IMR-90 (cell line): ENCODE measurements around the gene TCF4. TPM values are rescaled to one million over a fixed set of nuclear protein-coding genes. Genes with fewer than 3 reads are reported as not detected.

Experiments used
- ATAC-seq: fragments of 200-7000 bp; cut with Tn5 transposase; 2 replicates; pipeline ENCODE4 v1.9.1; 2020; ENCODE audit warnings: low read depth, mild to moderate bottlenecking, moderate library complexity
- BruUV-seq: library from RNA; stranded (reverse); fragments of 400-500 nt; replicated peaks from 2 replicates; lab custom pipeline; 2021; lab: Mats Ljungman, UMichigan
- CTCF ChIA-PET: fragments of 300-600 bp; formaldehyde crosslinking; extraction: SDS; loops from one replicate; lab custom pipeline; 2021; ENCODE audit warnings: antibody characterized with exemption; lab: Yijun Ruan, JAX
- POLR2A ChIA-PET: fragments of 300-600 bp; sonication (Branson Sonifier 250); formaldehyde crosslinking; loops from one replicate; lab custom pipeline; 2022; ENCODE audit warnings: antibody characterized with exemption; ENCODE audit not compliant: unreplicated experiment; lab: Charles Lee
- DNase-seq: peaks from one replicate; pipeline ENCODE4 v3.0.0; 2013
- H2AFZ ChIP-seq: replicated peaks from 2 replicates; pipeline ENCODE3; 2013; ENCODE audit warnings: low read length, mild to moderate bottlenecking; ENCODE audit not compliant: poor library complexity
- H2AK5ac ChIP-seq: 2 replicates; pipeline ENCODE4 v1.6.1; 2013; ENCODE audit warnings: low read depth, low read length, inconsistent platforms
- H2AK9ac ChIP-seq: replicated peaks from 2 replicates; pipeline ENCODE3; 2013; ENCODE audit warnings: mild to moderate bottlenecking, low read depth, low read length, moderate library complexity; ENCODE audit not compliant: poor library complexity
- H2BK120ac ChIP-seq: 2 replicates; pipeline ENCODE4 v1.6.1; 2013; ENCODE audit warnings: low read depth, low read length, inconsistent platforms
- H2BK15ac ChIP-seq: 3 replicates; pipeline ENCODE4 v1.6.1; 2013; ENCODE audit warnings: low read depth, low read length, inconsistent platforms
- H2BK20ac ChIP-seq: 2 replicates; pipeline ENCODE4 v1.6.1; 2013; ENCODE audit warnings: low read depth, mild to moderate bottlenecking, inconsistent platforms, low read length, moderate library complexity
- H2BK5ac ChIP-seq: 2 replicates; pipeline ENCODE4 v1.6.1; 2013; ENCODE audit warnings: mild to moderate bottlenecking, low read depth, low read length, inconsistent platforms; ENCODE audit not compliant: poor library complexity, severe bottlenecking
- H3K14ac ChIP-seq: replicated peaks from 2 replicates; pipeline ENCODE4 v1.6.1; 2013; ENCODE audit warnings: low read depth, low read length, inconsistent platforms
- H3K18ac ChIP-seq: 2 replicates; pipeline ENCODE4 v1.6.1; 2013; ENCODE audit warnings: low read depth, low read length, control low read depth
- H3K23ac ChIP-seq: 2 replicates; pipeline ENCODE4 v1.6.1; 2013; ENCODE audit warnings: low read depth, low read length, inconsistent platforms
- H3K27ac ChIP-seq: 2 replicates; pipeline ENCODE4 v1.5.1; 2013; ENCODE audit warnings: mild to moderate bottlenecking, control low read depth, low read length; ENCODE audit not compliant: insufficient read depth
- H3K27me3 ChIP-seq: 2 replicates; pipeline ENCODE4 v1.6.1; 2013; ENCODE audit warnings: low read length; ENCODE audit not compliant: control insufficient read depth, insufficient read depth
- H3K36me3 ChIP-seq: 2 replicates; pipeline ENCODE4 v1.6.1; 2013; ENCODE audit warnings: low read length, mixed read lengths; ENCODE audit not compliant: control insufficient read depth, insufficient read depth
- H3K4ac ChIP-seq: 2 replicates; pipeline ENCODE4 v1.6.1; 2013; ENCODE audit warnings: low read depth, low read length, inconsistent platforms
- H3K4me1 ChIP-seq: 2 replicates; pipeline ENCODE4 v1.6.1; 2013; ENCODE audit warnings: low read length, mixed read lengths; ENCODE audit not compliant: control insufficient read depth, insufficient read depth
- H3K4me2 ChIP-seq: 2 replicates; pipeline ENCODE4 v1.6.1; 2013; ENCODE audit warnings: low read depth, mild to moderate bottlenecking, control low read depth, low read length, moderate library complexity
- H3K4me3 ChIP-seq: 2 replicates; pipeline ENCODE4 v1.5.1; 2013; ENCODE audit warnings: low read depth, mild to moderate bottlenecking, control low read depth, low read length, moderate library complexity; ENCODE audit not compliant: insufficient read depth
- H3K56ac ChIP-seq: 2 replicates; pipeline ENCODE4 v1.6.1; 2013; ENCODE audit warnings: low read length, inconsistent platforms; ENCODE audit not compliant: insufficient read depth; ENCODE audit errors: extremely low read depth
- H3K79me1 ChIP-seq, 2 experiments: 2 replicates each; pipeline ENCODE4 v1.6.1; 2013; ENCODE audit warnings: low read length in 2 of 2, inconsistent platforms in 1 of 2, low read depth in 1 of 2
- H3K9ac ChIP-seq: 2 replicates; pipeline ENCODE4 v1.6.1; 2013; ENCODE audit warnings: low read depth, low read length, control low read depth
- H3K9me1 ChIP-seq: 2 replicates; pipeline ENCODE4 v1.6.1; 2013; ENCODE audit warnings: low read length, inconsistent platforms; ENCODE audit not compliant: insufficient read depth
- H3K9me3 ChIP-seq: 2 replicates; pipeline ENCODE4 v1.6.1; 2013; ENCODE audit warnings: low read length; ENCODE audit not compliant: control insufficient read depth, insufficient read depth
- H4K20me1 ChIP-seq: 2 replicates; pipeline ENCODE4 v1.6.1; 2013; ENCODE audit warnings: low read length, inconsistent platforms; ENCODE audit not compliant: insufficient read depth
- H4K5ac ChIP-seq: 2 replicates; pipeline ENCODE4 v1.6.1; 2013; ENCODE audit warnings: mild to moderate bottlenecking, low read depth, low read length, control low read depth
- H4K8ac ChIP-seq, 2 experiments: 2 replicates each; pipeline ENCODE4 v1.6.1; 2013; ENCODE audit warnings: low read depth in 2 of 2, low read length in 2 of 2, control low read depth in 1 of 2, inconsistent platforms in 1 of 2
- H4K91ac ChIP-seq: 2 replicates; pipeline ENCODE4 v1.6.1; 2013; ENCODE audit warnings: low read depth, low read length, inconsistent platforms; ENCODE audit not compliant: insufficient read depth
- BHLHE40 ChIP-seq: fragments of 150-350 bp; IDR thresholded peaks from 2 replicates; pipeline ENCODE4 v1.6.1; 2016; ENCODE audit warnings: mild to moderate bottlenecking, low read depth, low read length
- CEBPB ChIP-seq: IDR thresholded peaks from 2 replicates; pipeline ENCODE4 v1.6.1; 2012; ENCODE audit warnings: low read depth, low read length, improper control_type of control experiment
- CHD1 ChIP-seq: IDR thresholded peaks from 2 replicates; pipeline ENCODE4 v1.6.1; 2012; ENCODE audit warnings: low read depth, low read length, improper control_type of control experiment
- CTCF ChIP-seq: conservative IDR thresholded peaks from 2 replicates; pipeline ENCODE4 v1.5.1; 2012; ENCODE audit warnings: mild to moderate bottlenecking, low read depth, low read length, improper control_type of control experiment
- ELK1 ChIP-seq: fragments of 150-350 bp; IDR thresholded peaks from 2 replicates; pipeline ENCODE4 v1.6.1; 2016; ENCODE audit warnings: low read depth, mild to moderate bottlenecking, low read length, moderate library complexity, borderline replicate concordance
- FOS ChIP-seq: fragments of 150-350 bp; IDR thresholded peaks from 2 replicates; pipeline ENCODE4 v1.6.1; 2016; ENCODE audit warnings: low read depth, low read length
- MAFK ChIP-seq: IDR thresholded peaks from 2 replicates; pipeline ENCODE4 v1.6.1; 2012; ENCODE audit warnings: low read depth, low read length, improper control_type of control experiment
- MAZ ChIP-seq: IDR thresholded peaks from 2 replicates; pipeline ENCODE4 v1.6.1; 2012; ENCODE audit warnings: low read depth, mild to moderate bottlenecking, low read length, improper control_type of control experiment, moderate library complexity, borderline replicate concordance
- MXI1 ChIP-seq: IDR thresholded peaks from 2 replicates; pipeline ENCODE4 v1.6.1; 2012; ENCODE audit warnings: low read depth, mild to moderate bottlenecking, low read length, moderate library complexity, borderline replicate concordance
- NFE2L2 ChIP-seq: fragments of 150-350 bp; IDR thresholded peaks from 2 replicates; pipeline ENCODE4 v1.6.1; 2016; ENCODE audit warnings: low read depth, mild to moderate bottlenecking, low read length
- POLR2A ChIP-seq: IDR thresholded peaks from 2 replicates; pipeline ENCODE4 v1.6.1; 2012; ENCODE audit warnings: mild to moderate bottlenecking, low read depth, low read length
- RAD21 ChIP-seq: IDR thresholded peaks from 2 replicates; pipeline ENCODE4 v1.6.1; 2012; ENCODE audit warnings: low read length, improper control_type of control experiment
- RCOR1 ChIP-seq: IDR thresholded peaks from 2 replicates; pipeline ENCODE4 v1.6.1; 2012; ENCODE audit warnings: mild to moderate bottlenecking, low read length, improper control_type of control experiment; ENCODE audit not compliant: insufficient replicate concordance
- RFX5 ChIP-seq: IDR thresholded peaks from 2 replicates; pipeline ENCODE4 v1.8.0; 2012; ENCODE audit warnings: low read depth, mild to moderate bottlenecking, low read length, moderate library complexity
- SMC3 ChIP-seq: fragments of 150-350 bp; IDR thresholded peaks from 2 replicates; pipeline ENCODE4 v1.6.1; 2016; ENCODE audit warnings: low read depth, mild to moderate bottlenecking, antibody characterized with exemption, low read length, moderate library complexity
- USF2 ChIP-seq: fragments of 150-350 bp; IDR thresholded peaks from 2 replicates; pipeline ENCODE4 v1.6.1; 2017; ENCODE audit warnings: mild to moderate bottlenecking, antibody characterized with exemption, low read length, low read depth
- WGBS, 2 experiments: methylation state at CpG; one replicate each; pipeline versions ENCODE4 v1.1.5 to v1.1.7; 2013; ENCODE audit warnings: missing lambda C conversion rate in 2 of 2; ENCODE audit not compliant: insufficient read length in 1 of 2; ENCODE audit errors: extremely low coverage in 2 of 2; 5-methylcytosine and 5-hydroxymethylcytosine counted together
- dilution Hi-C: fragments of 300-500 bp; cut with HindIII; formaldehyde crosslinking; loops from one replicate; pipeline ENCODE4 v1.14.3; 2018; ENCODE audit warnings: low sequenced_read_pairs; ENCODE audit not compliant: unreplicated experiment
- in situ Hi-C: fragments of 300-500 bp; cut with MboI; formaldehyde crosslinking; loops from 3 replicates; pipeline ENCODE4 v1.14.3; 2019; ENCODE audit warnings: low sequenced_read_pairs, inconsistent platforms, mixed read lengths
- intact Hi-C: fragments of 100-400 bp; cut with micrococcal nuclease; formaldehyde crosslinking; loops from 2 replicates; pipeline ENCODE4 v1.10.0; 2022
- polyA plus RNA-seq, 3 experiments: library from polyadenylated mRNA; depleted of rRNA; stranded (reverse); fragments of >200 nt; gene quantifications; 2 replicates each; pipeline ENCODE4 v1.2.3, GENCODE V29; 2012; ENCODE audit warnings: low replicate concordance in 1 of 3
- total RNA-seq: library from RNA; depleted of rRNA; stranded (reverse); fragments of >200 nt; gene quantifications from 2 replicates; pipeline ENCODE4 v1.2.3, GENCODE V29; 2012

TCF4 gene
- total and polyA plus RNA-seq, 2 of the 4 experiments (the other 2 are of a cell fraction), result 30.0 to 87.1 TPM

DNA sequence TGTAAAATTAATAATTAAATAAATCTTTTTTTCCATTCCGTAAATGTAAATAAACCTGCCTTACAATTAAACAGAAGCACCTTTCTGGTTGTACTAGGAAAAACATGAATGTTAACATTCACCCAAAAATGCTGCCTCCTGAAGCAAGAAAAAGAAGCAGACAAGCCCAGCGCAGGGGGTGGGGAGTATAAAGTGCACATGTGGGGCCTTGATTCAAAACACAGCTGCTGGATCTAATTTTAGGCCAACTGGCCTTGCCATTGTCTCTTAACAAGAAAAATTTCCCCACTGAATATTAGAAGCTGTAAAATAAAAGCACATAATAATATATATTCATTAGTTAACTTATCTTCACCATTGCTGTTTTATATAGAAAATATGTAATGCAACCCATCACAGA is 28.3 kb downstream of the TCF4 start:
- peaks cover 5% of the 10 kb centered on the region for H3K36me3 ChIP-seq
- no peak overlapping the region for H4K91ac ChIP-seq
- no peak overlapping the region for H2BK15ac ChIP-seq
- H3K56ac ChIP-seq, result no peak overlapping the region
- 0 out of 2 replicates have a peak, but pooled peaks cover 3% of the 10 kb centered on the region for H3K9me1 ChIP-seq
- no peak overlapping the region for H3K23ac ChIP-seq
- H3K14ac ChIP-seq, result no peak overlapping the region
- no peaks in the 10 kb centered on the region for H3K27me3 ChIP-seq
- no peak overlapping the region for H3K18ac ChIP-seq
- no peak overlapping the region for H3K4me3 ChIP-seq
- no peak overlapping the region for H4K8ac ChIP-seq
- no peak overlapping the region for H4K5ac ChIP-seq
- H2AK9ac ChIP-seq, result no peak overlapping the region
- peaks cover 34 to 62% of the 10 kb centered on the region in 2 experiments for H3K79me1 ChIP-seq
- H3K9ac ChIP-seq, result no peak overlapping the region
- no peak overlapping the region for H3K4ac ChIP-seq
- DNase-seq (no peak), ATAC-seq (no peak)
- H2AFZ ChIP-seq, result no peak overlapping the region
- H3K4me2 ChIP-seq, result no peak overlapping the region
- H3K4me1 ChIP-seq, result peaks cover 1% of the 10 kb centered on the region; the same call in 1 of the 2 replicates
- POLR2A ChIA-PET, result interaction anchor here (0.7 kb wide), 1 partner anchor 59 kb away, joined by 3 read pairs; no protein-coding TSS in a partner anchor
- no TSS peak for BruUV-seq
- H4K20me1 ChIP-seq, result no peaks in the 10 kb centered on the region
- H2BK20ac ChIP-seq, result no peak overlapping the region
- dilution Hi-C loops, result no loop called here
- no peak overlapping the region for H2AK5ac ChIP-seq
- no peak for TF ChIP-seq MAFK
- TF ChIP-seq RAD21, result no peak
- TF ChIP-seq USF2, result no peak
- TF ChIP-seq CTCF, result no peak
- TF ChIP-seq CHD1, result no peak
- TF ChIP-seq CEBPB, result no peak
- TF ChIP-seq ELK1, result no peak
- TF ChIP-seq RFX5, result no peak
- no peak for TF ChIP-seq NFE2L2
- TF ChIP-seq MXI1, result no peak
- no peak for TF ChIP-seq RCOR1
- no peak for TF ChIP-seq MAZ
- TF ChIP-seq FOS, result no peak
- TF ChIP-seq SMC3, result no peak
- TF ChIP-seq POLR2A, result no peak
- no peak for TF ChIP-seq BHLHE40
- H2BK120ac ChIP-seq, result no peak overlapping the region
- H2BK5ac ChIP-seq, result no peak overlapping the region
- intact Hi-C loops, result no loop called here
- H3K9me3 ChIP-seq, result no peaks in the 10 kb centered on the region; the same call in 1 of the 2 replicates
- in situ Hi-C loops, result no loop called here
- no CpG with 5 or more reads among the region's 2 CpGs for WGBS, 2 experiments
- no peak overlapping the region for H3K27ac ChIP-seq
- CTCF ChIA-PET, result no interaction called here
